IPS-11a (cell line): ENCODE results near the gene FUT6.
"Not testable (repeated sequence)": the region's sequence is repeated elsewhere in the genome, so short reads cannot be mapped to it uniquely, and the experiment has no call there.

Source experiments
- H3K4me3 ChIP-seq: one replicate; pipeline ENCODE4 v1.5.1; 2013; ENCODE audit warnings: low read depth, low read length, control low read depth

FUT6 gene

GRCh38 chr19:5787409-5788182, 51.9 kb downstream of the FUT6 start:
- no peak overlapping the region for H3K4me3 ChIP-seq

GRCh38 chr19:5786593-5787408, 52.7 kb downstream of the FUT6 start:
- H3K4me3 ChIP-seq, result no peak overlapping the region

GRCh38 chr19:5785423-5785822, 54.1 kb downstream of the FUT6 start:
- H3K4me3 ChIP-seq, result no peak overlapping the region

GRCh38 chr19:5784581-5785147, 54.8 kb downstream of the FUT6 start, which contains the start of gene PRR22:
Gene PRR22, minus strand, starts transcription at chr19:5784746. Its CDS starts 86 bp downstream, at chr19:5784660.
- H3K4me3 ChIP-seq, result no peak within 1 kb of the TSS

GRCh38 chr19:5782945-5783919, 56.3 kb downstream of the FUT6 start:
- H3K4me3 ChIP-seq, result no peak overlapping the region

GRCh38 chr19:5782322-5782721, 57.2 kb downstream of the FUT6 start:
- H3K4me3 ChIP-seq, result no peak overlapping the region

- not testable (repeated sequence) for H3K4me3 ChIP-seq
Measured at GRCh38 chr19:5780916-5781315, 58.6 kb downstream of the FUT6 start.
